Ishikawa (cell line): ENCODE results near the gene SLC6A1.

Experiments used
- EP300 ChIP-seq: IDR thresholded peaks from 2 replicates; pipeline ENCODE4 v1.6.1; 2012; ENCODE audit warnings: borderline replicate concordance
- YY1 ChIP-seq: IDR thresholded peaks from 2 replicates; pipeline ENCODE4 v1.6.1; 2012; ENCODE audit warnings: low read depth

GRCh38 chr3:11074451-11074850 is 81.9 kb downstream of the SLC6A1 start:
- no peak for TF ChIP-seq EP300
- TF ChIP-seq YY1: no peak
